ENCODE measurements around the gene ASB13.

DNA sequence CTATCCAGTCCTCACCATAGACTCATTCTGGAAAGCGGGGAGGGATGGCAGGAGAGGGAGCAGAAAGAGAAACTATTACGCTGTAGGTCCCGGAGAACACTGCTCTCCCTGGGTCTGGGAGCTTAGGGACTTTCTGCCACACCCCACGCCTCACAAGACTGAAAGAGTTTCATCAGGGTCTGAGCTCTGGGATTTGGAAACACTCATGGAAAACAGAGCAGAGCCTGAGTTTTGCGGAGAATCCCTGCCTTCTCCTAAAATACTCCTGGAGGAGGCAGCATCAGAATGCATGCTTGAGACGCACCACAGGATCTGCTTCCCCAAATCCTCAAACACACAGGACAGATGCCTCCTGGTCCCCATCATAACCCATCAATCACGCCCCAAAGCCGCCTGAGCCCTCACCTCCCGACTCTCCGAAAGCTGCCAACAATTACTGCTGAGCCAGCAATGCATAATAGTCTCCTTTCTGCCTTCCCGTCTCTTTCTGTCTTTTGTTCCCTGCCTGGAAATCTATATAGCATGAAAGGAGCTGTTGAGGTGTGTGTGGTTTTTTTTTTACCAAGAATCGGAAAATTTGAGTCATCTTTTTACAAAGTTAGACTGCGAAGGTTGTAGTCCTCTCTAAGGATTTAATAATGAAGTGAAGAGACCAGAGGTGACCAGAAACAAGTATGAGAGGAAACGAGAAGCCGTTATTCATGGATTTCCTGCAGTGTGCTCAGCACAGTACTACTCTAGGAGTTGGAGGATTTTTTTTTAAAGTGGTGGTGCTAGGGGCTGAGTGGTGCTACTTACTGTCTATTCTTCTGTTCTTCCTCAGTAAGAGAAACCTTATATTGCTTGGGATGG is 37.7 kb downstream of the ASB13 start:
- TF ChIP-seq POLR2A (IDR thresholded peaks at IDR 0.05; ENCODE audit: low read length) (no peak), GATA1 (IDR thresholded peaks at IDR 0.05; ENCODE audit: low read depth, low read length) (no peak)

All from erythroblast (primary cell).